Stomach (tissue), 4 donors: Measurements from ENCODE around the gene POLA2.

Experiments used
- CTCF ChIP-seq, 7 experiments: fragments of 450-650 bp in 4 of 7; fragments of 200-600 bp in 3 of 7; sonication (generic) in 3 of 7; IDR thresholded peaks; one replicate each; pipeline ENCODE4 v1.5.1; 2016 to 2019; ENCODE audit warnings: antibody characterized with exemption in 7 of 7, control low read depth in 2 of 7, mild to moderate bottlenecking in 1 of 7
- EP300 ChIP-seq: sonication (generic); formaldehyde crosslinking; IDR thresholded peaks from one replicate; pipeline ENCODE4 v1.6.1; 2017; ENCODE audit warnings: antibody characterized with exemption
- POLR2A ChIP-seq, 4 donors: fragments of 450-650 bp; IDR thresholded peaks; one replicate each; pipeline ENCODE4 v1.6.1; 2016; ENCODE audit warnings: antibody characterized with exemption in 4 of 4, control low read depth in 2 of 4, mild to moderate bottlenecking in 1 of 4, moderate library complexity in 1 of 4

GRCh38 chr11:65341856-65342255 lies 80.1 kb downstream of the POLA2 start:
- no peak for TF ChIP-seq CTCF (IDR thresholded peaks at IDR 0.05)
- TF ChIP-seq POLR2A (IDR thresholded peaks at IDR 0.05) = no peak
- no peak for TF ChIP-seq EP300
